Mammary epithelial cell (primary cell): Measurements from ENCODE around the gene STEAP3.

Experiments
- EZH2 ChIP-seq: IDR thresholded peaks from 2 replicates; pipeline ENCODE4 v1.6.1; 2012; ENCODE audit warnings: low read length, inconsistent platforms, borderline replicate concordance
- TF ChIP-seq, protein P1 (sequence below), 2 donors: IDR thresholded peaks in 1 of 2; conservative IDR thresholded peaks in 1 of 2; 2 replicates each; pipeline ENCODE4 v1.5.1; 2011 to 2012; ENCODE audit warnings: inconsistent platforms in 2 of 2, low read length in 2 of 2, mild to moderate bottlenecking in 2 of 2, control low read depth in 1 of 2, low read depth in 1 of 2; ENCODE audit not compliant: insufficient read depth in 1 of 2; ENCODE audit errors: extremely low read depth in 1 of 2

DNA sequence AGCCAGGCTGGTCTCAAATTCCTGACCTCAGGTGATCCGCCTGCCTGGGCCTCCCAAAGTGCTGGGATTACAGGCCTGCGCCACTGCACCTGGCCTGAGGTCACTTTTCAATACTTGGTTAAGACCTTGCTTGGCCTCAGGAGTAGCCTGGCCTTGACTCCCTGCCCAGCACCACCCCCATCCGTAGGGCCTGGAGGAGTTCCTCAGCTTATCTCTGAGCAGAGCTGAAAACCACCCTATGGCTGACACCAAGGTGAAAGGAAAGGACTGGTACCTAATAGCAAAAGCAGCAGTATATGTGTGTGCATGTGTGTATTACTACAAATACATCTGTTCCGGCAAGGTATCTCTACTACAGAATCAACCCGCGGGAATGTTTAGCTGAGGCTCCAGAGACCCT, 56.0 kb downstream of the STEAP3 start:
- TF ChIP-seq, protein P1, sequence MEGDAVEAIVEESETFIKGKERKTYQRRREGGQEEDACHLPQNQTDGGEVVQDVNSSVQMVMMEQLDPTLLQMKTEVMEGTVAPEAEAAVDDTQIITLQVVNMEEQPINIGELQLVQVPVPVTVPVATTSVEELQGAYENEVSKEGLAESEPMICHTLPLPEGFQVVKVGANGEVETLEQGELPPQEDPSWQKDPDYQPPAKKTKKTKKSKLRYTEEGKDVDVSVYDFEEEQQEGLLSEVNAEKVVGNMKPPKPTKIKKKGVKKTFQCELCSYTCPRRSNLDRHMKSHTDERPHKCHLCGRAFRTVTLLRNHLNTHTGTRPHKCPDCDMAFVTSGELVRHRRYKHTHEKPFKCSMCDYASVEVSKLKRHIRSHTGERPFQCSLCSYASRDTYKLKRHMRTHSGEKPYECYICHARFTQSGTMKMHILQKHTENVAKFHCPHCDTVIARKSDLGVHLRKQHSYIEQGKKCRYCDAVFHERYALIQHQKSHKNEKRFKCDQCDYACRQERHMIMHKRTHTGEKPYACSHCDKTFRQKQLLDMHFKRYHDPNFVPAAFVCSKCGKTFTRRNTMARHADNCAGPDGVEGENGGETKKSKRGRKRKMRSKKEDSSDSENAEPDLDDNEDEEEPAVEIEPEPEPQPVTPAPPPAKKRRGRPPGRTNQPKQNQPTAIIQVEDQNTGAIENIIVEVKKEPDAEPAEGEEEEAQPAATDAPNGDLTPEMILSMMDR (conservative IDR thresholded peaks at IDR 0.05 in 1 of 2, IDR thresholded peaks at IDR 0.05 in 1 of 2; ENCODE audit: extremely low read depth in 1 of 2, insufficient read depth in 1 of 2, low read depth in 1 of 2, low read length in 2 of 2) = no peak
- TF ChIP-seq EZH2 = no peak
